Breast epithelium (tissue), 3 donors: ENCODE data around the gene CBARP.

Experiments
- CTCF ChIP-seq, 3 donors: fragments of 450-650 bp; IDR thresholded peaks; one replicate each; pipeline ENCODE4 v1.5.1; 2016 to 2017; ENCODE audit warnings: antibody characterized with exemption in 3 of 3, mild to moderate bottlenecking in 3 of 3, moderate library complexity in 3 of 3
- POLR2A ChIP-seq: fragments of 450-650 bp; IDR thresholded peaks from one replicate; pipeline ENCODE4 v1.6.1; 2016; ENCODE audit warnings: antibody characterized with exemption, mild to moderate bottlenecking, moderate library complexity
- POLR2AphosphoS5 ChIP-seq, 3 donors: sonication (generic); formaldehyde crosslinking; IDR thresholded peaks; one replicate each; pipeline ENCODE4 v1.6.1; 2017; ENCODE audit warnings: antibody characterized with exemption in 3 of 3

- TF ChIP-seq CTCF (IDR thresholded peaks at IDR 0.05) (no peak), POLR2AphosphoS5 (IDR thresholded peaks at IDR 0.05) (no peak), POLR2A (no peak)
Measured at GRCh38 chr19:1206150-1206863, 31.5 kb downstream of the CBARP start.
